MG63 (cell line): ENCODE data around the gene SMC1B. TPM values are rescaled to one million over a fixed set of nuclear protein-coding genes. Genes with fewer than 3 reads are reported as not detected.
"Not testable (repeated sequence)": the region's sequence is repeated elsewhere in the genome, so short reads cannot be mapped to it uniquely, and the experiment has no call there.

Experiments used
- DNase-seq: peaks from one replicate; pipeline ENCODE4 v3.0.0-alpha.2; 2020
- H3K27me3 ChIP-seq: fragments of 250-450 bp; sonication (Bioruptor Pico); 2 replicates; pipeline ENCODE4 v1.5.1; 2020; ENCODE audit warnings: mild to moderate bottlenecking, moderate library complexity
- H3K36me3 ChIP-seq: fragments of 250-450 bp; sonication (Bioruptor Pico); 2 replicates; pipeline ENCODE4 v1.5.1; 2020; ENCODE audit warnings: mild to moderate bottlenecking, moderate library complexity
- H3K4me3 ChIP-seq: fragments of 250-450 bp; sonication (Bioruptor Pico); 2 replicates; pipeline ENCODE4 v1.5.1; 2020; ENCODE audit warnings: mild to moderate bottlenecking, moderate library complexity
- H3K9me3 ChIP-seq: fragments of 250-450 bp; sonication (Bioruptor Pico); 2 replicates; pipeline ENCODE4 v1.5.1; 2020; ENCODE audit warnings: mild to moderate bottlenecking, moderate library complexity
- total RNA-seq: library from RNA; depleted of rRNA; stranded (reverse); fragments of >200 nt; shearing (Covaris generic); gene quantifications from 2 replicates; pipeline ENCODE4 v1.2.3, GENCODE V29; 2014; ENCODE audit warnings: low replicate concordance

Gene SMC1B
- total RNA-seq, 1 experiment from 2014 or later, result not detected

DNA sequence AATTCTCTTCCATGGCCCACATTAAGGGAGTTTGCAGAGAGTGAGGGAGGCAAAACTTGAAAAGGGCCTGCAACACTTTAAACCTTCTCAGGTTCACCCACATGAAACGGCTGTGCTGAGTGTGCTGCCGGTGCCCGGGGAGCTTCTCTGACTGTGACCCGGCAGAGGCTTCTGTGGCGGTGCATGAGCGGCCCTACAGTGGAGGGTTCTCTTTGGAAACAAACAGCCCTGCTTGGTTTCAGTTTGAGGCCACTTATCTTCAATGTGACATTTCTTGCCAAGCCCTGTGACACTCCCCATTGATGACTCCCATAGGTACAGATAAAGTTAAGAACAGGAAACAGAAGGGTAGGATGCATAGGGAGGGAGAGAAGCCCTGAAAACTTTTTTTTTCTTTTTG, 71.9 kb downstream of the SMC1B start:
- DNase-seq, result no peak
- Histone ChIP-seq H3K27me3 (no peaks in the 10 kb centered on the region), H3K4me3 (no peak overlapping the region), H3K9me3 (no peaks in the 10 kb centered on the region), H3K36me3 (peaks cover 23% of the 10 kb centered on the region)

DNA sequence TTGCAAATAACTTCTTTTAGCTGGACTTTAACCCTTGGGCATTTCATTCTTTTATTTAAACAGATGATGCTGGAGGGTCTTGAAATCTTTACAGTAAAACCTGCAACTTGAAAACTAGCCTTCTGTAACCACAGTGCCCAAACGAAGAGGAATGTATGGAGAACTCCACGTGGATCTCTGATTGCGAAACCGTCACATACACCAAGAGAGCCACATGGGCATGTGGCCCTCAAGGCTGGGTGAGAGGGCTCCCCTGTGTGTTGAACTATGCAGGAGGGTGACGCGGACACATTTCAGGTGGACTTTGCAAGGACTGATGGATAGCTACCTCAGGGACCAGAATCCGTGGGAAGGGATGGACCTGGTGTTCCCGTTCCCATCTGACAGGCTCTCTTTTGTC, 73.1 kb downstream of the SMC1B start:
- Histone ChIP-seq H3K36me3 (peaks cover 31% of the 10 kb centered on the region), H3K9me3 (no peaks in the 10 kb centered on the region), H3K27me3 (no peaks in the 10 kb centered on the region), H3K4me3 (no peak overlapping the region)
- no peak for DNase-seq

DNA sequence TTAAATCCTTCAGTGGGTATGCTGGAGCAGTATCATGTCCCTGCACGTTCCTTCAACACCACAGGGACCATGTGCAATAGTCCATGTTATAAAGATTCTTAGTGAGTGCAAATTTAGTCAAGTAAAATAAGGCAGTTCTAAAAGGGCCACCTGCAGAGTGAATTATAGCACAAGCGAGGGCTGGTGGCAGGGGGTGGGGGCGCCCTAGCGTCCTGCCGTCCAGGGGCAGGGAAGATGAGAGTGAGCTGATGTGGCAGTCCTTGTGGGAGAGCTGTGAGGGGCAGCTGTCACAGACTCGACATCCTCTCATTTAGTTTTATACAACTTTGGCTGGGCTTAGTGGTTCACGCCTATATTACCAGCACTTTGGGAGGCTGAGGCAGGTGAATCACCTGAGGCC, 74.6 kb downstream of the SMC1B start:
- no peak for DNase-seq
- H3K27me3 ChIP-seq, result no peaks in the 10 kb centered on the region
- peaks cover 39% of the 10 kb centered on the region for H3K36me3 ChIP-seq
- no peaks in the 10 kb centered on the region for H3K9me3 ChIP-seq
- no peak overlapping the region for H3K4me3 ChIP-seq

DNA sequence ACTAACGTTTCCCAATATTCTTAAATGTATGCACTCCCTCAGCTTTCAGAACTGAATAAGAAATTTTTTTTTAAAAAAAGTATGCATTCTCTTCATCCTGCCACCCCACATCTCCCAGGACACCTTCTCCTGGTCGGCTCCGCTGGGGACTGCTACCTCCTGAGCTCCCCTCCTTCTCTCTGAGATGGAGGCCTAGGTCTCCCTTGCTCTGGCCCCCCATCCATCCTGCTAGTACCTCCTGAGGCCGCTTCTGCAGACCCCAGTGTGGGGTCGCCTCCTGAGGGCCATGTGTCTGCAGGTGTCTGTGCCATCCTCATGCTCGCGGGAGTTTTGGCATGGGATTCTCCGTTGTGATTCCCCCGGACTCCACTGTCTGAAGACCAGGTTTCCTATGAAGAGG, 75.9 kb downstream of the SMC1B start:
- H3K9me3 ChIP-seq, result no peaks in the 10 kb centered on the region
- no peak for DNase-seq
- peaks cover 42% of the 10 kb centered on the region for H3K36me3 ChIP-seq
- no peaks in the 10 kb centered on the region for H3K27me3 ChIP-seq
- no peak overlapping the region for H3K4me3 ChIP-seq

DNA sequence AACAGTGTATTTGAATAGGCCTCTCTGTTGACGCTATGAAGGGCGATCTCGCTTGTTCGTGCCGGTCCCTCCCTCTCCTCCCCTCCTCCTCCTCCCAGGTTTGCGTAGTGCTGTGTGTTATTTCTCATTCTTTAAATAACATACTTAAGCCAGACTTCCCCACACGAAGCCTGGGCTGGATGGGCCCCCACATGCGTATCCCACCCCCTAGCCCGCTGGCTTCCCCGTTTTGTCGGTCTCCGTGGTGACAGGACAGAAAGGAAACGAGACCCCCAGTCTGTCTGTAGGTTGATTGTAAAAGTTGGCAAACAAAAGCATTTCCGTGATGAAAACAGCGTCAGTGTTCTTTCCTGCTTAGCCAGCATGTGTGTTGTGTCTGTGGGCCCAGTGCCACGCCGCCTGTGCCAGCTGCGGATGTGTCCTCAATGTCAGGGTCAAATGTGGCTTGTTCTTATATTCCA, 76.4 kb downstream of the SMC1B start:
- DNase-seq, result no peak
- Histone ChIP-seq H3K4me3 (no peak overlapping the region), H3K27me3 (no peaks in the 10 kb centered on the region), H3K36me3 (peaks cover 46% of the 10 kb centered on the region), H3K9me3 (no peaks in the 10 kb centered on the region)

DNA sequence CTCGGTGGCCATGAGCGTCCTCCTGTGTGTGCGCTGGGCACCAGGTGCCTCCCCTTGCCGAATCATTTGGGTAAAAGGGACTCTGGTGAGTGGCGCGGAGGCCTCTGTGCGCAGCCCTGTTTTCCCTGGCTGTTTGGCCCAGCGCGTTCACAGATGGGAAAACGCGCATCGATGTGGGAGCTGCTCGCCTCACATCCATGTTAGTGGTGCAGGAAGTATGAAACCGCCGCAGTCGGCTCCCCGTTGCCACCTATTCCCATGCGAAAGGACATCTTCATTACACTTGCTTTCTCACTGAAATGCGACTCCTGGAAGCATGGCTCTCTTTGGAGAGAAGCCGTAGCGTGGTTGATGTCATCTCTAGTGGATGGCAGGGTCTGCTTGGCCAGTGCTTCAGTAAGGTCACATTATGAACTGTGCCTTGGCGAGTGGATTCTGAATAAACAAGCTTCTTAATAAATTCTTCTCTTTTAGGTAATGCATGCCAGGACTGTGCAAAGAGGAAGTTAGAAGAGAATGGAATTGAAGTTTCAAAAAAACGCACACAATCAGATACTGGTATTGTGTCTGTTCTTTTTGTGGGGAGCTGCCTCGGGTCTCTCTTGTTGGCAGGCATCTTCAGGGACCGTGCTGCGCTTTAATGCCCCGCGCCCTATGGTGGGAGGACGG, 77.4 kb downstream of the SMC1B start:
- H3K36me3 ChIP-seq, result peaks cover 44% of the 10 kb centered on the region
- no peak overlapping the region for H3K4me3 ChIP-seq
- no peak for DNase-seq

DNA sequence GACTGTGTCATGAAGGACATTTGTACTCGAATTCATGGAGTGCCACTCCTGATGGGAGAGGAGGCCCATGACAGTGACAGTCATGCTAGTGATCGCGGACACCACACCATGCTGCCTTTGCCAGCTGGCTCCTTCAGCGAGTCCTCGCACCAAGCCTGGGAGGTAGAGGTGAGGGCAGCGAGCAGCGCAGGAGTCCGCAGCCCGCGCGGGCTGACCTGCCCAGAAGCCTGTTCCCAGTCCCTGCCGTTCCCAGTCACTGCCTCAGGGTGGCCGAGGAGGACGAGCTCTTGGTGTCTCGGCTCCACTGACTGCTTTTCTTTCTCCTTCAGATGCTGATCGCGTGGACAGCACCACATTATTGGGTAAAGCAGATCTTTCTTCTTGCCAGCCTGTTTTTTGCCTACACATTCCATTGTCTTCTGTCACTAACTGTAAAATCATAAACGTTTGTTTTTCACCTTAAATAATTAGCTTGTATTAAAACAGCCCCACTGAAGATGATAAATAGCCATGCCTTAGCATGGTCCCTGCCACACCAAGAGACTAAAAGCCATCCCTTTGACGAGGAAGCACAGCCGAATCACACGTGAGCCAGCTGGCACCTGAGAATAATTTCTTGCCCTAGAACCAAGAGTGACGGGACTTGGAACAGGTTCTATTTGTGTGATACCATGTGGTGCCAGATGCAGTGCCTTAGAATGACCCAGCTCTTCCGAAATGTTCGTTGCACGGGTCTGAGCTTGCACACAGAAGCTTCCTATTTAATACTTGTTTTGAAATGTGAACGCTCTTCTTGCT, 78.2 kb downstream of the SMC1B start:
- Histone ChIP-seq H3K27me3 (no peaks in the 10 kb centered on the region), H3K36me3 (peaks cover 43% of the 10 kb centered on the region), H3K4me3 (no peak overlapping the region), H3K9me3 (no peaks in the 10 kb centered on the region)
- no peak for DNase-seq

More for the DNA sequence above, 77.4 kb downstream of the SMC1B start:
- H3K9me3 ChIP-seq, result no peaks in the 10 kb centered on the region
- H3K27me3 ChIP-seq, result no peaks in the 10 kb centered on the region

DNA sequence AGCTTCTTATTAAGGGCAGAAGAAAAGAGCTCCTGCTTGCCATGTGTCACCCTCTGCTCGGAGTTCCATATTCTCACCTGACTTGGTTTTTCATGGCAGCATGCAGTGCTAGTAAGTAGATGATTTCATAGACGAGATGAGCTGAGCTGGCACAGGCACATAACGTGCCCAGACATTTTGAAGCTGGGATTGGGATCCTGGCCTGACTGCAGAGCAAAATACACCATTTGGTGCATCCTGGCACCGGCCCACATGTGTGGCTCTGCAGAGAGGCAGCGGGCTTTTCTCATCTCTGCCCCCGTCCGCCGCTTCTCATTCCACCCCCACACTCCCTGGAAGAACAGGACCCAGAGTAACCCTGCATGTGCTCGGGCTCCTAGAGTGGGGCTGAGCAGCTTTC, 78.9 kb downstream of the SMC1B start:
- peak; percentile 53 for DNase-seq
- Histone ChIP-seq H3K27me3 (no peaks in the 10 kb centered on the region), H3K4me3 (no peak overlapping the region), H3K9me3 (no peaks in the 10 kb centered on the region), H3K36me3 (peaks cover 38% of the 10 kb centered on the region)

DNA sequence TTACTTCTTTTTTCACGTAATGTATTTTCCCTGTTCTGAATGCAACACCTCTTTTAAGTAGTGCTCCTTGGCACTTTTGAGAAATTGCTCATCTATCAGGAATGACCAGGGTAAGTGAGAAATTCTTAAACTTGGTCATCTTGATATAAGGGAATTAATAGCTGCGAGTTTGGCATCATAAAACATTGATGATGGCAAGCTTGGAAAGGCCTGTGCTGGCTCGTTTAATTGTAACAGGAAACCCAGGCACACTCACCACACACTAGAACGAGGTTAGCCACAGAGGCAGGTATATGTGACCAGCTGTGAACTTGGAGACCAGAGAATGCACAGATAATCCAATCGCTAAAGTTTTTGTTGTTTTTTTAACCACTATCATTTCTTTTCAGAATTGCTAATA, 79.3 kb downstream of the SMC1B start:
- H3K9me3 ChIP-seq, result no peaks in the 10 kb centered on the region
- peaks cover 36% of the 10 kb centered on the region for H3K36me3 ChIP-seq
- H3K27me3 ChIP-seq, result no peaks in the 10 kb centered on the region
- DNase-seq, result peak; percentile 70
- H3K4me3 ChIP-seq, result no peak overlapping the region

DNA sequence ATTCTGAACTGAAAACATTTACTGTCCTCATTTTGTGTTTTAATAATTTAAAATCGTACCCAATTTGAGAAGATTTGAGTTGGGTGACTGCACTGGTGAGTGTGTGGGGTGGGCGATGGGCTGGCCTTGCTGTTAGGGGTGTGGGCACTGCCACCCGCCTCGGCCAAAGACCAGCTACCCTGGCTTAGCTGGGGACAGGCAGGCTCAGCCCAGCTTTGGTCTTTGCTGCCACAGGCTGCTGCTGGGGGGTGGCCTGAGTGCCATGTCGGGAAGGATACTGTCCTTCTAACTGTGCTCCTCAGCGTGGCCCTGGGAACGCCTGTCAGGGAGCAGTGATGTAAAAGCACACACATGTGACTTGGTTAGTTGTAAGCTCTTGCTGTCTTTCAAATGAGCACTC, 81.4 kb downstream of the SMC1B start:
- Histone ChIP-seq H3K4me3 (no peak overlapping the region), H3K9me3 (no peaks in the 10 kb centered on the region), H3K27me3 (no peaks in the 10 kb centered on the region), H3K36me3 (peaks cover 39% of the 10 kb centered on the region)
- DNase-seq, result no peak

DNA sequence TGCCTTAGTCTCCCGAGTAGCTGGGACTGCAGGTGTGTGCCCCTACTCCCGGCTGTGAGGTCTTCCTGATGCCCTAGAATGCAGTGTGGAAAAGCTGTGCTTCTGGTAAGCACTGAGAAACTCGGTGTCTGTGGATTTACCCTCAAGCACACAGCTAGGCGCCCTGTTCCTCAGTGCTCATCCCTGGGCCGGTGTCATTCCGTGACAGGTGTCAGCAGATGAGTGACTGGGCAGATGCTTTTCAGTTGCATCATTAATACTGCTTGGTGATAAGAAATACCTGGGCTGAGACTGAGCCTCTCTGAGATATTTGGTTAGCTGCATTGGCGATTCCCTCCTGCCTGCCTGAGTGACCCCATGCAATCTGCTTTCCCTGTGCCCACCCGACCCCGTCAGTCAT, 81.9 kb downstream of the SMC1B start:
- Histone ChIP-seq H3K36me3 (peaks cover 36% of the 10 kb centered on the region), H3K27me3 (no peaks in the 10 kb centered on the region), H3K9me3 (no peaks in the 10 kb centered on the region), H3K4me3 (no peak overlapping the region)
- no peak for DNase-seq

DNA sequence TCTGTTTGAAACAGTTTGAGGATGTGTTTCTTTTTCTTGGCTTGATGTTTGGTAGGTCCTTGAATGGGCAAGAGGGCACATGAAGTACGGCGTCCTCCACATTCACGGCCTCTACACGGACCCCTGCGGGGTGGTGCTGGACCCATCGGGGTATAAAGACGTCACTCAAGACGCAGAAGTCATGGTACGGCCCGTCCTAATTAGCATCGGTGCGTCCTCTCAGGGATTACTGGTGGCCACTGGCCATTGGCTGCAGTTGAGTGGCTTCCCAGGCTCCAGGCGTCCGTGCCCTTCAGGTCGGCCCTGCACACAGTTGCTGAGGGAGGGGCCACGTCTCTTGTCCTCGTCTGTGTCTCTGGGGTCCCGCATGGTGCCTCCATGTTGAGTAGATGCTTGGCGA, 82.9 kb downstream of the SMC1B start:
- Histone ChIP-seq H3K9me3 (no peaks in the 10 kb centered on the region), H3K36me3 (peaks cover 29% of the 10 kb centered on the region), H3K27me3 (no peaks in the 10 kb centered on the region), H3K4me3 (no peak overlapping the region)
- DNase-seq, result no peak

DNA sequence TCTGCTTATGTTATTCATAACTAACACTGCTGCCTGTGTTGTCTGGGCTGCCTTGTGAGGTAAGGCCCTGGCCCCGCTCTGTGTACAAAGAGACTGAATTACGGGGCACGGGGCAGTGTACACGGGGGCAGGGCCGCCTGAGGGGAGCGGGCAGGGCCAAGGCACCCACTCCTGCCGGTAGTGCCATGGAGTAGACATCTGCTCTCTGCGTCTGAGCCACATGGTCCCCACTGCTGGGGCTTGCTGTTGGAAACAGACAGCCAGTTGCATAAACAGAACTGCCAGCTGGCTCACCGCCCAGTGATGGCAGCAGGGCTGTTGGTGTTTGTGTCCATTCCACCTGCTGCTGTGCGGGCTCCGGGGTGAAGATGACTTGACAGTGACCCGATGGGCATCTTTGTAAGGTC, 83.9 kb downstream of the SMC1B start:
- no peaks in the 10 kb centered on the region for H3K27me3 ChIP-seq
- H3K4me3 ChIP-seq, result no peak overlapping the region
- no peaks in the 10 kb centered on the region for H3K9me3 ChIP-seq
- peaks cover 23% of the 10 kb centered on the region for H3K36me3 ChIP-seq
- DNase-seq, result no peak

DNA sequence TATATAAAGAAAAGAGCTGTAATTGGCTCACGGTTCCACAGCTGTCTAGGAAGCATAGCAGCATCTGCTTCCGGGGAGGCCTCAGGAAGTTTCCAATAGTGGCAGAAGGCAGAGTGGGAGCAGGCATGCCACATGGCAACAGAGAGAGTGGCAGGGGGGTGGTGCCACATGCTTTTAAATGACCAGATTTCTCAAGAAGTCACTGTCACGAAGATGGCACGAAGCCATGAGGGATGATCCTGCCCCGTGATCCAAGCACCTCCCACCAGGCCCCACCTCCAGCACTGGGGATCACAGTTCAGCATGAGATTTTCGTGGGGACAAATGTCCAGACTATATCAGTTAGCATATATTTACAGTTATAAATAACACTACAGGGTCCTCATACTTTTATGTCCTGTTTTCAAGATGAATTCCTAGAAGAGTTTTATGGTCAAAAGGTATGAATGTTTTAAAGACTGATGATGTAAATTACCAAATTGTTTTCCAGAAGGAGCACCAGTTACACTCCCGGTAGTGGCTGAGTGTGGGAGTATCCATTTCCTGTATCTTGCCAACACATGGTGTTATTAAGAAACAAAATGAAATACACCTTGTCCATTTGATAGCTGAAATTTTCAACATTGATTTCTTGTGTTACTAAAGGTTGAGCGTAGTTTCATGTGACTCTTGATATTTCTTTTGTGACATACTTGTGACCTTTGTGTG, 84.4 kb downstream of the SMC1B start:
- no peak for DNase-seq
- H3K36me3 ChIP-seq, result peaks cover 24% of the 10 kb centered on the region

DNA sequence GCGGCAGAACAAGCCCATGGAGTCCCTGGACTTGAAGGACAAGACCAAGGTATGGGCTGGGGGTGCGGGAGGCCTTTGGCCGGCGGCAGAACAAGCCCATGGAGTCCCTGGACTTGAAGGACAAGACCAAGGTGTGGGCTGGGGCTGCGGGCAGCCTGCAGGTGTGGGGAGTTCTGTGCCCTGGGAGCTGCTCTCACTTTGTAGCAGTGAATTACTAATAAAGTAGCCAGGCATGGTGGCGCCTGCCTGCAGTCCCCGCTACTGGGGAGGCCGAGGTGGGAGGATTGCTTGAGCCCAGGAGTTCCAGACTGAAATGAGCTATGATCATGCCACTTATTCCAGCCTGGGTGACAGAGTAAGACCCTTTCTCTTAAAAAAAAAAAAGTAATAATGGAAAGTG, 85.1 kb downstream of the SMC1B start:
- H3K27me3 ChIP-seq, H3K4me3 ChIP-seq, DNase-seq, H3K9me3 ChIP-seq: not testable (repeated sequence)
- H3K36me3 ChIP-seq, result peaks cover 31% of the 10 kb centered on the region

More for the DNA sequence above, 84.4 kb downstream of the SMC1B start:
- no peak overlapping the region for H3K4me3 ChIP-seq
- no peaks in the 10 kb centered on the region for H3K9me3 ChIP-seq
- no peaks in the 10 kb centered on the region for H3K27me3 ChIP-seq

DNA sequence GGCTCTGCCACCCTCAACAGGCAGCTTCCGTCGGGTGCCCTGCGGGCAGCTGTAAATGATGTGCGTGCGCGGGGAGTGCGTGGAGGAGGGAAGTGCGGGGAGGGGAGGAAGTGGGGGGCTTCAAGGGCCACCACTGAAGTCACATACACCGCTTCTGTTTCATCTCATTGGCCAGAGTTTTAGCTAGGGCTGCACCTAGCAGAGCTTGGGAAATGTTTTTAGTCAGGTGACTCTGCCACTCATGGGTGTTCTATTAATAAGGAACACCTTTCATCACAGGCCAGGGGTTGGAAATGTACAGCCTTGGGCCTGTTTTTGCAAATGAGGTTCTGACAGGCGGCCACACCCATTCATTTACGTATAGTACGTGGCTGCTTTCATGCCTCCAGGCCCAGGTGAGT, 89.1 kb downstream of the SMC1B start:
- Histone ChIP-seq H3K36me3 (peaks cover 31% of the 10 kb centered on the region), H3K9me3 (no peaks in the 10 kb centered on the region), H3K4me3 (no peak overlapping the region), H3K27me3 (no peaks in the 10 kb centered on the region)
- DNase-seq, result no peak

DNA sequence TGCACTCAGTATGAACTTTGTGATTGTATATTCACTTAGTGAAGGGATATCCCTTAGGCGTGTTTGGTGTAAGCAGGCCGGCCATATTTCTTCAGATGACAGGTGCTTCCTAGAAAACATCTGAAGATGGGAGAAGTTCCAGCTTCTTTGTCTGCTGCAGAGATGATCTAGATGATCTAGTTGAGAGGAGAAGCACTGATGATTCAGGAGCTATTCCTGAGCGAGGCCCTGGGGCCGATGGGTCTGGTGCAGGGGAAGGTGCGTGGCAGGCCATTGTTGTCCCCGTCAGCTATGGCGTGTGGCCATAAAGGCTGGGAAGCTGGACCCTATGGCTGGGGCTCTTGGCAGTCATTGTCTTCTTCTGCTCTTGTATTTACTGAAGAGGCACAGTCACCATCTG, 89.7 kb downstream of the SMC1B start:
- Histone ChIP-seq H3K9me3 (no peaks in the 10 kb centered on the region), H3K4me3 (no peak overlapping the region), H3K27me3 (no peaks in the 10 kb centered on the region), H3K36me3 (peaks cover 31% of the 10 kb centered on the region)
- no peak for DNase-seq
